ENCODE results near the gene AREG. TPM values are rescaled to one million over a fixed set of nuclear protein-coding genes. Genes with fewer than 3 reads are reported as not detected.

Gene AREG
- polyA plus RNA-seq, 2 of the 4 experiments (the other 2 are of a cell fraction): 52.2 to 187 TPM

DNA sequence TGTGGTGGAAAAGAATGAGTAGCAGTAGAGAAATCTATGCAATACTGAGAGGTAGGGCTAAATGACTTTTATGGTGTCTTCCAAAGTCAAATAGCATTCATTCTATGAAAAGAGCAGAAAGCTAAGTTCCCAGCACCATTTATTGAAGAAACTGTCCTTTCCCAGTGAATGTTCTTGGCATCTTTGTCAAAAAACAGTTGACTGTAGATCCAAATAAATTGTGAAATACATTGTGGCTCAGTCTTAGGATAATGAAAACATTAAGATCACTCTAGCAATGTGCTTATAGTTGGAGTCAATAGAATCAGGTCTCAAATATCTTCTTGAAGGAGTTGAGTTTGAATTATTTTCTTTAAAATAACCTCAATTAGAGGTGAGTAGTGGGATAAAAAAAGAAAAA is 19.4 kb downstream of the AREG start:
- ChIA-PET POLR2A (no interaction called here), CTCF (interaction anchor here (1.5 kb wide), 1 partner anchor 13 kb away, joined by 4 read pairs; no protein-coding TSS in a partner anchor)
- ATAC-seq (no peak), DNase-seq (ENCODE audit: low read depth in 1 of 2, low spot score in 1 of 2) (no peak), FAIRE-seq (no peak)
- peaks cover 6% of the 10 kb centered on the region; the same call in 2 of the 3 replicates for H3K9me3 ChIP-seq
- no peaks in the 10 kb centered on the region for H3K4me1 ChIP-seq
- H3K4me2 ChIP-seq: no peak overlapping the region
- no peak overlapping the region for H3K27ac ChIP-seq
- TF ChIP-seq RARB (CRISPR knock-in tag; IDR thresholded peaks at IDR 0.05) (no peak), ZSCAN20 (CRISPR knock-in tag; IDR thresholded peaks at IDR 0.05) (no peak), SREBF2 (IDR thresholded peaks at IDR 0.05) (no peak), POLR2AphosphoS2 (conservative IDR thresholded peaks at IDR 0.05; ENCODE audit: low read length) (no peak), ZFP36 (IDR thresholded peaks at IDR 0.05; ENCODE audit: borderline replicate concordance, partially characterized antibody) (no peak), E2F6 (IDR thresholded peaks at IDR 0.05; ENCODE audit: borderline replicate concordance, low read depth) (no peak), RAD21 (conservative IDR thresholded peaks at IDR 0.05 in 1 of 2, IDR thresholded peaks at IDR 0.05 in 1 of 2) (no peak), ESRRA (IDR thresholded peaks at IDR 0.05; ENCODE audit: borderline replicate concordance, low read length) (no peak), CHD4 (IDR thresholded peaks at IDR 0.05; ENCODE audit: borderline replicate concordance) (no peak), EP300 (IDR thresholded peaks at IDR 0.05) (no peak), KDM1A (IDR thresholded peaks at IDR 0.05; ENCODE audit: low read depth) (no peak), NR3C1 (IDR thresholded peaks at IDR 0.05) (no peak), HOXB13 (CRISPR knock-in tag; IDR thresholded peaks at IDR 0.05; ENCODE audit: low read depth) (no peak)
- TF ChIP-seq, protein P1, sequence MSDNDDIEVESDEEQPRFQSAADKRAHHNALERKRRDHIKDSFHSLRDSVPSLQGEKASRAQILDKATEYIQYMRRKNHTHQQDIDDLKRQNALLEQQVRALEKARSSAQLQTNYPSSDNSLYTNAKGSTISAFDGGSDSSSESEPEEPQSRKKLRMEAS (IDR thresholded peaks at IDR 0.05): no peak
- no peak overlapping the region for H3K4me3 ChIP-seq

GRCh38 chr4:74466242-74466641 is 21.3 kb downstream of the AREG start:
- H3K9me3 ChIP-seq: no peaks in the 10 kb centered on the region
- FAIRE-seq: no peak
- no peak overlapping the region for H3K4me2 ChIP-seq
- ChIA-PET POLR2A (no interaction called here), CTCF (no interaction called here)
- 57% methylated on average over 1 of the region's 1 CpG for WGBS (ENCODE audit: missing lambda C conversion rate)
- no peaks in the 10 kb centered on the region for H3K4me1 ChIP-seq
- no peak for ATAC-seq
- TF ChIP-seq, protein P2, sequence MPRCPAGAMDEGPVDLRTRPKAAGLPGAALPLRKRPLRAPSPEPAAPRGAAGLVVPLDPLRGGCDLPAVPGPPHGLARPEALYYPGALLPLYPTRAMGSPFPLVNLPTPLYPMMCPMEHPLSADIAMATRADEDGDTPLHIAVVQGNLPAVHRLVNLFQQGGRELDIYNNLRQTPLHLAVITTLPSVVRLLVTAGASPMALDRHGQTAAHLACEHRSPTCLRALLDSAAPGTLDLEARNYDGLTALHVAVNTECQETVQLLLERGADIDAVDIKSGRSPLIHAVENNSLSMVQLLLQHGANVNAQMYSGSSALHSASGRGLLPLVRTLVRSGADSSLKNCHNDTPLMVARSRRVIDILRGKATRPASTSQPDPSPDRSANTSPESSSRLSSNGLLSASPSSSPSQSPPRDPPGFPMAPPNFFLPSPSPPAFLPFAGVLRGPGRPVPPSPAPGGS (IDR thresholded peaks at IDR 0.05): no peak
- DNase-seq (ENCODE audit: low read depth in 1 of 2, low spot score in 1 of 2): no peak
- H3K4me3 ChIP-seq: no peak overlapping the region
- H3K27ac ChIP-seq: no peak overlapping the region

DNA sequence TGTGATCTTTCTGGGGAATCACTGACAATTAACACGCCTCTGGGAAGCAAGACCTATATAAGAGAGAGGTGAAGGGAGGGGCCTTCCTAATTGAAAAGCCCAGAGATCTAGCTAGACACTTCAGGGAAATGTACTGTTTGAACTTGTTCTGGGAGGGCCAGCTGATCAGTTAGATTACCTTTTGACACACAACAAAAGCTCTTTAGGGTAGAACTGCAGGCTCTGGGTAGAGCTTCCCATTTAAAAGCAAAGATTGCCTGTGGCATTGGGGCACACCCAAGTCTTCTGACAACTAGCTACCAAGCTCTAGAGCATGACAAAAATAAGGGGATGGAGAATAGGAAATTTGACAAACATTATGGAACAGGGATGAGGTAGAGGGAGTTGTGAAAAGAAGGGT is 26.3 kb downstream of the AREG start:
- ATAC-seq: no peak
- Histone ChIP-seq H3K4me2 (no peak overlapping the region), H3K9me3 (no peaks in the 10 kb centered on the region), H3K4me1 (peaks cover 15% of the 10 kb centered on the region), H3K27ac (peak overlapping the region; percentile 39 to 43; a peak in 2 of 6 replicates), H3K4me3 (no peak overlapping the region)
- no peak for DNase-seq (ENCODE audit: low read depth in 1 of 2, low spot score in 1 of 2)
- ChIA-PET POLR2A (no interaction called here), CTCF (interaction anchor here (2.8 kb wide), 1 partner anchor 15 kb away, joined by 7 read pairs; no protein-coding TSS in a partner anchor)
- 93% methylated on average over 1 of the region's 1 CpG for WGBS (ENCODE audit: missing lambda C conversion rate)
- no peak for FAIRE-seq
- TF ChIP-seq ZC3H11A (IDR thresholded peaks at IDR 0.05): no peak
- no peak for TF ChIP-seq NFE2L2 (conservative IDR thresholded peaks at IDR 0.05; ENCODE audit: low read length)

DNA sequence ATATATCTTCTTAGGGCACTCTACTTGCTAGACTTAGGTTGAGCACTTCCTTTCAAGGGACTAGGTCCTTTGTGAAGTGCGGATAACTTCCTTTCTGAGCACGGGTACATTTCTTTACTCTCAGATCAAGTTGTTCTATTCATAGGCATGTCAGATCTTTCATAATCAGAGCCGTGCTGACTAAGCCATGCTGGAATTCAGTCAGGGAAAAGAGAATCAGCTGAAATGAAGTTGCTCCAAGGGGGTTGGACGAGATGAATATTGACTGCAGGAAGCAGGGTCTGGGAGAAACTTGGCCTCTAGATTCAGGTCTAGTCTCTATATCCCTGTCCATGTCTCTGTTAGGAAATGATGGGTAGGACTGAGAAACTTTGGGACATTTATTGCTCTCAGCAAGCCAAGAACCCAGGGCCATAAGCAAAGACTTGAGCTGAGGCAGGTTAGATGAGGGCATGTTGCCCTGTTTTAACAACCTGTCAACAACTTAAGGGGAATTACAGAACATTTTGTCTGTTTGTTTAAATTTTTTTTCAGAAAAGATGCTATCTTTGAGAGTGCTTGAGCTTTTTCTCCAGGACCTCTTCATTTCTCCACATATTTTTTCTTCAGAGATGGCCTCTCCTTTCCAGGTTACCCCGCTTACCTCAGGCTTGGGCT is 28.3 kb downstream of the AREG start:
- 38% methylated on average over 5 of the region's 5 CpGs for WGBS (ENCODE audit: missing lambda C conversion rate)
- TF ChIP-seq FOSL2 (IDR thresholded peaks at IDR 0.05) (no peak), FOSL2 (CRISPR knock-in tag; IDR thresholded peaks at IDR 0.05) (peak; percentile 65), ZFP36 (IDR thresholded peaks at IDR 0.05; ENCODE audit: borderline replicate concordance, partially characterized antibody) (no peak), EHMT2 (IDR thresholded peaks at IDR 0.05; ENCODE audit: low read depth) (no peak), CBX8 (IDR thresholded peaks at IDR 0.05) (no peak), PBX3 (IDR thresholded peaks at IDR 0.05) (no peak), CEBPB (IDR thresholded peaks at IDR 0.05) (peak in 1 of 2 experiments; percentile 64; a peak in 2 of 4 replicates), JUNB (IDR thresholded peaks at IDR 0.05) (no peak), ZSCAN20 (CRISPR knock-in tag; IDR thresholded peaks at IDR 0.05) (no peak)
- CTCF ChIA-PET: interaction anchor here (1.2 to 2.8 kb wide), 3 partner anchors 17 to 103 kb away, joined by 3 to 7 read pairs (median 6); no protein-coding TSS in a partner anchor
- FAIRE-seq: no peak
- H3K4me3 ChIP-seq: no peak overlapping the region
- peak overlapping the region; percentile 60 to 63; a peak in 4 of 6 replicates for H3K27ac ChIP-seq
- H3K4me2 ChIP-seq: peak overlapping the region; percentile 43
- H3K9me3 ChIP-seq: no peaks in the 10 kb centered on the region
- peaks cover 15% of the 10 kb centered on the region for H3K4me1 ChIP-seq
- POLR2A ChIA-PET: no interaction called here
- peak; percentile 71 to 79; a peak in 5 of 6 replicates for ATAC-seq
- peak; percentile 10 to 36 for DNase-seq (ENCODE audit: low read depth in 1 of 2, low spot score in 1 of 2)

Measured in A549 (cell line).